B cell (primary cell): ENCODE measurements around the gene PHACTR2. TPM values are rescaled to one million over a fixed set of nuclear protein-coding genes. Genes with fewer than 3 reads are reported as not detected.

Experiments used
- ATAC-seq: fragments of 200-7000 bp; cut with Tn5 transposase; one replicate; pipeline ENCODE4 v1.10.0; 2021; ENCODE audit warnings: low read depth, mild to moderate bottlenecking, moderate number of reproducible peaks, moderate library complexity
- CTCF ChIA-PET: fragments of 350-600 bp; sonication (Branson Sonifier 250); formaldehyde crosslinking; loops from one replicate; lab custom pipeline; 2021; ENCODE audit warnings: antibody characterized with exemption, inconsistent platforms; lab: Charles Lee
- POLR2A ChIA-PET: fragments of 350-600 bp; sonication (Branson Sonifier 250); formaldehyde crosslinking; loops from one replicate; lab custom pipeline; 2021; ENCODE audit warnings: antibody characterized with exemption; lab: Charles Lee
- DNase-seq: peaks from one replicate; pipeline ENCODE4 v3.0.0; 2013
- H2AFZ ChIP-seq: 2 replicates; pipeline ENCODE4 v1.6.1; 2012; ENCODE audit warnings: mild to moderate bottlenecking, low read depth, low read length; ENCODE audit not compliant: insufficient read depth, poor library complexity, severe bottlenecking
- H3K27ac ChIP-seq, 2 donors: 1 replicate in 1 of 2; 2 replicates in 1 of 2; pipeline ENCODE4 v1.5.1; 2012 to 2013; ENCODE audit warnings: low read length in 2 of 2, mild to moderate bottlenecking in 2 of 2, moderate library complexity in 1 of 2
- H3K27me3 ChIP-seq, 4 experiments: fragments of 200-600 bp in 1 of 4; sonication (generic) in 1 of 4; replicated peaks in 1 of 4; 1 replicate in 2 of 4; 2 replicates in 2 of 4; pipeline versions ENCODE4 v1.6.1 to v1.7.0; 2013 to 2016; ENCODE audit warnings: low read length in 3 of 4, mild to moderate bottlenecking in 2 of 4, mixed read lengths in 1 of 4, moderate library complexity in 1 of 4; ENCODE audit not compliant: insufficient read depth in 4 of 4, control insufficient read depth in 3 of 4; ENCODE audit errors: control extremely low read depth in 1 of 4
- H3K36me3 ChIP-seq, 2 experiments: replicated peaks in 1 of 2; 1 replicate in 1 of 2; 2 replicates in 1 of 2; pipeline versions ENCODE4 v1.6.1 to v1.7.1; 2013; ENCODE audit warnings: low read length in 1 of 2; ENCODE audit not compliant: insufficient read depth in 2 of 2, control insufficient read depth in 1 of 2; ENCODE audit errors: control extremely low read depth in 1 of 2, extremely low read depth in 1 of 2
- H3K4me1 ChIP-seq, 2 donors: fragments of 200-600 bp in 1 of 2; sonication (generic) in 1 of 2; 1 replicate in 1 of 2; 2 replicates in 1 of 2; pipeline versions ENCODE4 v1.5.1 to v1.6.1; 2013 to 2017; ENCODE audit warnings: low read length in 2 of 2; ENCODE audit not compliant: control insufficient read depth in 2 of 2, insufficient read depth in 2 of 2
- H3K4me2 ChIP-seq: replicated peaks from 2 replicates; pipeline ENCODE3; 2012; ENCODE audit warnings: mild to moderate bottlenecking, low read depth, low read length; ENCODE audit not compliant: poor library complexity, severe bottlenecking
- H3K4me3 ChIP-seq, 5 experiments: fragments of 200-600 bp in 1 of 5; sonication (generic) in 1 of 5; 1 replicate in 3 of 5; 2 replicates in 2 of 5; pipeline versions ENCODE4 v1.5.1 to v1.7.0; 2011 to 2016; ENCODE audit warnings: low read length in 4 of 5, mild to moderate bottlenecking in 4 of 5, low read depth in 2 of 5, control low read depth in 1 of 5, moderate library complexity in 1 of 5; ENCODE audit not compliant: insufficient read depth in 1 of 5; ENCODE audit errors: control extremely low read depth in 1 of 5, extremely low read depth in 1 of 5
- H3K79me2 ChIP-seq: fragments of 200-600 bp; sonication (generic); one replicate; pipeline ENCODE4 v1.6.0; 2016; ENCODE audit warnings: low read length; ENCODE audit not compliant: control insufficient read depth, insufficient read depth
- H3K9ac ChIP-seq: fragments of 200-600 bp; sonication (generic); 2 replicates; pipeline ENCODE4 v1.6.1; 2017; ENCODE audit warnings: mild to moderate bottlenecking, low read length, moderate library complexity
- H3K9me3 ChIP-seq, 3 donors: one replicate each; pipeline versions ENCODE4 v1.6.1 to v1.7.1; 2013; ENCODE audit warnings: low read length in 2 of 3; ENCODE audit not compliant: control insufficient read depth in 2 of 3, insufficient read depth in 1 of 3; ENCODE audit errors: control extremely low read depth in 1 of 3
- H4K20me1 ChIP-seq: 2 replicates; pipeline ENCODE4 v1.6.0; 2012; ENCODE audit warnings: mild to moderate bottlenecking, low read length; ENCODE audit not compliant: insufficient read depth, control insufficient read depth, poor library complexity, severe bottlenecking
- H3K27ac Mint-ChIP-seq: one replicate; pipeline ENCODE4 v1.8.0; 2021; ENCODE audit warnings: mixed read lengths
- H3K27me3 Mint-ChIP-seq: one replicate; pipeline ENCODE4 v1.8.0; 2021; ENCODE audit warnings: mixed read lengths
- H3K4me1 Mint-ChIP-seq: one replicate; pipeline ENCODE4 v1.8.0; 2021; ENCODE audit warnings: mixed read lengths
- H3K4me3 Mint-ChIP-seq: one replicate; pipeline ENCODE4 v1.8.0; 2021; ENCODE audit warnings: mixed read lengths
- H3K9me3 Mint-ChIP-seq: one replicate; pipeline ENCODE4 v1.8.0; 2022; ENCODE audit warnings: mixed read lengths; ENCODE audit not compliant: insufficient read depth
- CTCF ChIP-seq: fragments of 200-600 bp; IDR thresholded peaks from one replicate; pipeline ENCODE4 v1.8.0; 2022; ENCODE audit warnings: antibody characterized with exemption, mild to moderate bottlenecking
- EZH2 ChIP-seq: IDR thresholded peaks from 2 replicates; pipeline ENCODE4 v1.6.1; 2012; ENCODE audit warnings: borderline replicate concordance, low read depth, mild to moderate bottlenecking, moderate library complexity, low read length; ENCODE audit not compliant: insufficient read depth, poor library complexity, severe bottlenecking
- WGBS: methylation state at CpG from one replicate; pipeline ENCODE4 v1.1.5; 2013; ENCODE audit warnings: missing lambda C conversion rate; ENCODE audit not compliant: insufficient coverage; 5-methylcytosine and 5-hydroxymethylcytosine counted together
- intact Hi-C: fragments of 100-400 bp; cut with micrococcal nuclease; formaldehyde crosslinking; loops from one replicate; pipeline ENCODE4 v1.10.0; 2022
- polyA plus RNA-seq: library from polyadenylated mRNA; depleted of rRNA; stranded (reverse); fragments of >200 nt; gene quantifications from 2 replicates; pipeline ENCODE4 v1.2.3, GENCODE V29; 2012
- total RNA-seq, 2 donors: library from RNA; stranded (reverse); fragments of 120-200 nt in 1 of 2; gene quantifications; 1 replicate in 1 of 2; 2 replicates in 1 of 2; pipeline versions ENCODE4 v1.2.3 to v1.2.4, GENCODE V29; 2013 to 2022

PHACTR2 gene
- total and polyA plus RNA-seq, 2 donors (not counting 1 experiment from before 2014, with no cell fraction given) = 1.1 to 10.6 TPM

GRCh38 chr6:143838395-143838794 lies 160.6 kb downstream of the PHACTR2 start:
- Histone ChIP-seq H3K4me1 (peaks cover 4 to 6% of the 10 kb centered on the region in 2 donors), H3K27me3 (peaks cover 0 to 6% (median 0%) of the 10 kb centered on the region in 4 experiments), H3K9me3 (no peaks in the 10 kb centered on the region), H3K4me2 (no peak overlapping the region), H3K9ac (no peak overlapping the region), H3K36me3 (no peaks in the 10 kb centered on the region), H3K4me3 (no peak overlapping the region), H2AFZ (no peak overlapping the region), H3K27ac (no peak overlapping the region), H4K20me1 (no peaks in the 10 kb centered on the region), H3K79me2 (peaks cover 5% of the 10 kb centered on the region)
- H3K27me3 Mint-ChIP-seq = peaks cover 14% of the 10 kb centered on the region
- peaks cover 6% of the 10 kb centered on the region for H3K4me1 Mint-ChIP-seq
- 71% methylated on average over 1 of the region's 5 CpGs for WGBS
- no peak for DNase-seq
- H3K9me3 Mint-ChIP-seq = no peaks in the 10 kb centered on the region
- CTCF ChIA-PET = no interaction called here
- POLR2A ChIA-PET = no interaction called here
- H3K27ac Mint-ChIP-seq = no peak overlapping the region
- ATAC-seq = no peak
- intact Hi-C loops = no loop called here
- no peak overlapping the region for H3K4me3 Mint-ChIP-seq
- no peak for TF ChIP-seq CTCF
- no peak for TF ChIP-seq EZH2

- DNase-seq (no peak), ATAC-seq (no peak)
- Mint-ChIP-seq H3K27ac (no peak overlapping the region), H3K4me1 (peaks cover 13% of the 10 kb centered on the region), H3K4me3 (no peak overlapping the region), H3K9me3 (no peaks in the 10 kb centered on the region), H3K27me3 (peaks cover 14% of the 10 kb centered on the region)
- no peak overlapping the region for H2AFZ ChIP-seq
- WGBS = 88% methylated on average over 4 of the region's 4 CpGs
- POLR2A ChIA-PET = no interaction called here
- H3K4me2 ChIP-seq = no peak overlapping the region
- intact Hi-C loops = no loop called here
- no peaks in the 10 kb centered on the region for H3K9me3 ChIP-seq
- H3K27me3 ChIP-seq = peaks cover 0 to 6% (median 0%) of the 10 kb centered on the region in 4 experiments
- no peak overlapping the region for H3K27ac ChIP-seq
- peaks cover 13% of the 10 kb centered on the region for H3K79me2 ChIP-seq
- no peaks in the 10 kb centered on the region for H4K20me1 ChIP-seq
- H3K4me1 ChIP-seq = peaks cover 9 to 14% of the 10 kb centered on the region in 2 donors
- no peak overlapping the region for H3K9ac ChIP-seq
- no peaks in the 10 kb centered on the region for H3K36me3 ChIP-seq
- H3K4me3 ChIP-seq = no peak overlapping the region
- CTCF ChIA-PET = no interaction called here
- TF ChIP-seq EZH2 (no peak), CTCF (no peak)
These were observed 161.4 kb downstream of the PHACTR2 start for GRCh38 chr6:143839196-143839595.
